HG03354 (cell line): ENCODE measurements around the gene PRPSAP2.

Experiments used
- ATAC-seq: cut with Tn5 transposase; IDR thresholded peaks from one replicate; pipeline ENCODE4 v1.9.1; 2021; ENCODE audit warnings: mild to moderate bottlenecking; ENCODE audit not compliant: unreplicated experiment, poor library complexity, severe bottlenecking

PRPSAP2 gene

DNA sequence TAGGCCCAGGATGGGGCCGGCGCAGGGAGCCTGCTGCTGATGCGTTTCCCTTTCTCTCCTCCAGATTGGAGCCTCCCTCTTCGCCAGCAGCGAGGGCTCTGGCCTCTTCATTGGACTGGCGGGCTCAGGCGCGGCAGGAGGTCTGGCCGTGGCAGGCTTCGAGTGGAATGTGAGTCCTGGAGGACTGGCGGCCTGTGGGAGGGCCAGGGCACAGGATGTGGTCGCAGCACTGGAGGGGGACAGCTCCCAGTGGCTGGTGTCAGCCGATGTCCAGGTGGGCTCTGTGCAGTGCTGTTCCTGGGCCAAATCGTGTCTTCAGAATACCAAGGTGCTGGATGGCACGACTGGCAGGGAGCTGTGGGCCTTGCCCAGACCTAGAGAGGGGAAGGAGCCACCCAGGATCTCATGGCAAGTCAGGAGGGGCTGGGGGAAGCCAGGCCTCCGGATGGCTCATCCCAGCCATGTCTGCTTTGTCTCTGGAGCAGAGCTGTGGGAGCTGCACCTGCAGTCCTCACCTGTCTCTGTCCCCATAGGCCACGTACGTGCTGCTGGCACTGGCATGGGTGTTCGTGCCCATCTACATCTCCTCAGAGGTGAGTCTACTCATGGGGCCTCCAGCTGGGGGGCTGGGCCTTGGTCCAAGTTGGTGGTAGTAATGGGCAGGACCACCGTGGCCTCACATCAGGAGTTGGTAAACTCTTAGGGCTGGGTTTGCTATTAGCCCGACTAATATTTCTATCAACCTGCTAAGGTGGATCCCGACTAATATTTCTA is 101.3 kb downstream of the PRPSAP2 start:
- no peak for ATAC-seq

DNA sequence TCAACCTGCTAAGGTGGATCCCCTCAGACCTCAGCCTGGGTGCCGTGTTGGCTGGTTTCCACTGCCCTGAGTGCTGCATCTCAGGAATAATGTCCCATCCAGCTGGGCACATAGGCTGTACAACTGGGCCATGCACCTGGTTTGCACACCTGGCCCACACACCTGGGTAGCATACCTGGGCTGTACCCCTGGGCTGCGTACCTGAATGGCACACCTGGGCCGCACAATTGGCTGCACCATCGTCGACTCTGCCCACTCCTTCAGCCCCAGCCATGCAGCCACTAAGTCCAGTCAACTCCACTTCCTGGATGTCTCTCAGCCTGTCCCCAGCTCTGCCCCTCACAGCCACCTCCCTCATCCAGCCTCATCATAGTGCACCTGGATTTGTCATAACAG is 101.9 kb downstream of the PRPSAP2 start:
- ATAC-seq = no peak

DNA sequence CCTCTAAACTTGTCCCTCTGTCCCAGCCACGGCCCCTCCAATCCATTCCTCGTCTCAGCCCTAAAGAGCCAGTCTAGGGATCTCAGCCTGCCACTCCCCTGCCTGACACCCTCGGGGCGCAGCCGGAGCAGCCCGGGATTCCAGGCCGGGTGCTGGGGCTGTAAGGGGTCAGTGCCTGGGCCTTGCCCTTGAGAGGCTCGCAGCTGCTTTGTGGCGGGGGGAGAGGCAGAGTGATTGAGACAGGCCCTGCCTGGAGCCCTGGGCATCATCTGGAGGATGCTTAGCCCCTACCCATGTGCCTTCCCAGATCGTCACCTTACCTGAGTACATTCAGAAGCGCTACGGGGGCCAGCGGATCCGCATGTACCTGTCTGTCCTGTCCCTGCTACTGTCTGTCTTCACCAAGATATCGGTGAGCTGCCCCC is 102.3 kb downstream of the PRPSAP2 start:
- ATAC-seq = no peak

DNA sequence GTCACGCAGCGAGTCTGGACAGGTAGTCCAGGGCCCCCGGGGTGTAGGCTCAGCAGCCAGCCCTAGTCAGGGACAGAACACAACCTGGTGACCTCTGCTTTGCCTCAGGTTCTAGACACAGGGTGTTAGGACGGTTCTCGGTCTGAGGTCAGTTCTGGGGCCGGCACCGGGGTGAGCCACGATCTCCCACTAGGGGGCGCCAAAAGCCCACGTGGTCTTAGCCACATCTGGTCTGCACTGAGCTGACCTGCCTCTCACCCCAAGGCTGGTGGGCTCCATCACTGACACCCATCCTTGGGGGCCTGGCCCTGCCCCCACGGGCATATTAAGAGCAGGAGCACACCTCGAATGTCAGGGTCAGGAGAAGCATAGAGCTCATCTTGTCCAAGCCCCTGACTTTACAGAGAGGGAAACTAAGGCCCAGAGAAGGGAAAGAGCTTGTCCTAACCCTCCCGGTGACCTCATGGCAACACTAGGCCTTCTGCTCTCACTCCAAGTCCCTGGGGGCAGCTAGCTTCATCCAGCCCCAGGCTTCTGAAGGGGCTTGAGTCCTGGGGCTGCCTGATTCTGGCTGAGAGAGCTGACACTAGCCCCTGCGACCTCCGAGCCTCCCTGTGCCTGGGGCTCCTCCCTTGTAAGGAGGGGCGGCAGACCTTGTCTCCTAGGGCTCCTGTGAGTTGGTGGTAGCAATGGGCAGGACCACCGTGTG is 103.0 kb downstream of the PRPSAP2 start:
- peak; percentile 85 for ATAC-seq

DNA sequence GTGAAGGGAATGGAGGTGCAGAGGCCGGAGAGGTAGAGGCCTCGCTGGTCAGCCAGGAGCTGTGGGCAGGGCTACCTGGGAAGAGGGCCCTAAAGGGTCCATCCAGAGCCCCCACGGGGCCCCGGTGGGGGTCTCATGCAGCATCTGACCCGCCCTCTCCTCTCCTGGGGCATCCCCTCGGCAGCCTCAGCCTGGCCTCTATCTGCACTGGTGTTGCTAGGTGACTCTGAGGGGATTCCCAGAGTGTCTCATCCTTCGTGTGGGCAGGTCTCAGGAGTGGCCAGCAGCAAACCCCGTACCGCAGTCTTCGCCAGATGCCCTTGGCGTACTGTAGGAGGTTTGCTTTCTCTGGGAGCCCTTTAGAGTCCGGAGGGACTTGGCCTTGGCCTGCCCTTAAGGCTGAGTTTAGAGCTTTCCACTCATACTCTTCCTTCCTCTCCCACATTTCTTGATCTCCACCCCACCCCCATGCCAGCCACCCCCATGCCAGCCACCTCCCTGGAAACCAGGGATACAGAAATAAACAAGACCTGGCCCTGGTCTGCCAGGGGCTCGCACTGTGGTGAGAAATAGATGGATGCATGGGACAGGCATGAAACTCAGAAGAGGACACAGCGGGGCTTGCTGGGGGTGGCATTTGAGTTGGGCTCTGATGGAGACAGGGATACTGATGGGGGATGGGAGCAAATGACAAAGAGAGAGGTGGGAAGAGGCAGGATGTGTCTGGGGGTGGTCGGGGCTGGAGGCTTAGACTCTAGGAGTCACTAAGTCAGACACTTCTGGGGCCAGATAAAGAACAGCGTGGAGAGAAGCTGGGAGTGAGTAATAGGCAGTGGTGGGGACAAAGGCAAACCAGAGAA is 103.9 kb downstream of the PRPSAP2 start:
- no peak for ATAC-seq

DNA sequence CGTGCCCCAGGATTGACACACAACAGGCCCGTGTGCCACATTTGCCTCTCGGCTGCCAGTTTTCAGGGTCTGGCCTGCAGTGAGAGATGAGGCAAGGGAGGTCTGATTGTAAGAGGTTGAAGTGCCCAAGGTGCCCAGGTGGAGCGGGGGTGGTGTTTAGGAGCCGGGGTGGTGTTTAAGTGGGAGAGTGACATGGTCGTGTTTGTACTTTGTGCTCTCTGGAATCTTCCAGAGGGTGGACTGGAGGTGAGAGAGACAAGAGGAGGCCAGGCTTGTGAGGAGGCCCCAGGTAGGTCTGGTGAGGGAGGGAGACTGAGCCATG is 104.5 kb downstream of the PRPSAP2 start:
- no peak for ATAC-seq

DNA sequence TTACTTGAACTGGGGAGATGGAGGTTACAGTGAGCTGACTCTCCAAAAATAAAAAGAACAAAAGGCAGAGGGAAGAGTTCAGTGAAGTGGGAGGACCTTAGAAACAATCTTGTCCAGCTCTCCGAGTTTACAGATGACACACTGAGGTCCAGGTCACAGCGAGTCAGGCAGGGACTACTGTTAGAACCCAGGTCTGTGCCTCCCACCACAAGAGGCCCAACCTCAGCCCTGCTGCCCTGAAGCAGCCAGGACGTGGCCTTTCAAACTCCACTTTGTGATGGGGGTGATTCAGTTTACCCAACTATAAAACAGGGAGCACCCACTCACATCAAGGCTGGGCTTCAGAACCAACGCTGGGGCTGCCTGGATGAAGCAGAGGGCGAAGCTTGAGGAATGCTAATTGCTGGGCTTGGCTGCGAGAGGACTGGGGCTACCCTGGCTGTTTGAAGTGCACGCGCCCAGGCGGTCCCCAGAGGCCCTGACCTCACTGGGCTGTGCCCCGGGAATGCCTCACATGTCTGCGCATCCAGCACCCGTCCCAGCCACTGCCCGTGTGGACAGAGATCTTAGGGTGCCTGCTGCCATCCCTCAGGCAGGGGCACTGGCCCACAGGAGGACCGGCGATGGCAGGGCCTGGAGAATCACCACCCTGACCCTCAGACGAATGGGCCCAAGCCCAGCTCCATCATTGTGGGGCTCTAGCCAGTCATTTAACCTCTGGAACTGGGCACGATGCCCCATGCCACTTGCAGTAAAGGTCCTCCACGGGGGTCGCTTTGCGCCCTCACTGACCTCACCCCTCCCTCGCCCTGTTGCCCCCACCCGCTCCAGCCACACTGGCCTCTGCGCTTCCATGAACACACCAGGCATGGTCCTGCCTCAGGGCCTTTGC is 105.4 kb downstream of the PRPSAP2 start:
- ATAC-seq = no peak

DNA sequence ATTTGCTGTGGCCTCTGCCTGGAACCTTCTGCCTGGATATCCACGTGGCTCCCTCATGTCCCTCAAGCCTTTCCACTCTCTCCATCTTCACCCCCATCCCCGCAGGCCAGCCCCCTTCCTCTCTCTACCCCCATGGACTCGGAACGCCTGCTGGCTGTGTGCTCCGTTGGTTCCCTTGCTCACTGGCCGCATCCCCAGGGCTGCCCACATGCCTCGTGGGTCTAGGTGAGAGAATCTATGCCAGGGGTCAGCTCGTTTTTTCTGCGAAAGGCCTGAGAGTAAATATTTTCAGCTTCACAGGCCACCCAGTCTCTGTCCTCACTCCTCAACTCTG is 106.1 kb downstream of the PRPSAP2 start:
- ATAC-seq = no peak

DNA sequence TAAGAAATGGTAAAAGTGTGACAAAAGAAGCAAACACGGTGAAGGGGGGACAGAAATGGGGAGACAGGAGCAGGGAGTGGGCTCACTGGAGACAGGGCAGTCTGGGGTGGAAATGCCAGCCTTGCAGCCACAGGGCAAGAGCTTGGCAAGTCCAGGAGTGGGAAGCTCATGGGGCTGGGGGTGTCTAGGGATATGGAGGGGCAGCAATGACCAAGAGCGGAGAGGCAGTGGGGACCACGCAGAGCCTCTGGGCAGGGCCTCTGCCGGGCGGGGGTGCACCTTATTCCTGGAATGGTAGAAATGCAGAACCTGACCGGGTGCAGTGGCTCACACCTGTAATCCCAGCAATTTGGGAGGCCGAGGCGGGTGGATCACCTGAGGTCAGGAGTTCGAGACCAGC is 106.6 kb downstream of the PRPSAP2 start:
- ATAC-seq = no peak

DNA sequence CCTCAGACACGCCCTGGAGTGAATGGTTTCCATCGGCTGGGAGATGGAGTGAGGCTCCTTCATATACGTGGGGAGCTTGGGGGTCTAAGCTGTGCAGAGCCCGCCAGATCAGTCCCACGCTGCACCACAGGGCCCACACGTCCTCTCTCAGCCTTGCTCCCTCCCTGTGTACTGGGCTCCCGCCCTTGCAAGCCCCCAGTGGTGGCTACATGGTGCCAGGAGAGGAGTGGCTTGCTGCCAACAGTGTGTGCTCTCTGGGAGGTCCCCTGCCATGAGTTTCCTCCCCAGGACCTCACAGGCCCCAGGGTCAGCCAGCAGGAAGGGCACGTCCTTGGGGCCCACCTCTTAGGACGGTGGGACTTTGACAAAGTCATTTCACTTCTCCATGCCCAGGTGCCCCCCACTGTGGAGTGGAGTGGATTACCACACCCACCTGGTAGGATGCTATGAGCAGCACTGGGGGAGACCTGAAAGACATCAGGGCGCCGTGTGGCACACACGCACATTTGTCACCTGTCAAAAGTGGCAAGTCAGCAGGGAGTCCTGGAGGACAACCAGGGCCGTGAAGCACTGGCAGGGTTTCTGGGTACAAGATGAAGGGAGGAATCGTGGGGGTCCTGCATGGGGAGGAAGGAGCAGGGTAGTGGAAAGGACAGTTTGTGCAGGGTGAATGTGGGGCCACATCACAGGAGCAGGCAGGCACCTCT is 107.8 kb downstream of the PRPSAP2 start:
- ATAC-seq = no peak

DNA sequence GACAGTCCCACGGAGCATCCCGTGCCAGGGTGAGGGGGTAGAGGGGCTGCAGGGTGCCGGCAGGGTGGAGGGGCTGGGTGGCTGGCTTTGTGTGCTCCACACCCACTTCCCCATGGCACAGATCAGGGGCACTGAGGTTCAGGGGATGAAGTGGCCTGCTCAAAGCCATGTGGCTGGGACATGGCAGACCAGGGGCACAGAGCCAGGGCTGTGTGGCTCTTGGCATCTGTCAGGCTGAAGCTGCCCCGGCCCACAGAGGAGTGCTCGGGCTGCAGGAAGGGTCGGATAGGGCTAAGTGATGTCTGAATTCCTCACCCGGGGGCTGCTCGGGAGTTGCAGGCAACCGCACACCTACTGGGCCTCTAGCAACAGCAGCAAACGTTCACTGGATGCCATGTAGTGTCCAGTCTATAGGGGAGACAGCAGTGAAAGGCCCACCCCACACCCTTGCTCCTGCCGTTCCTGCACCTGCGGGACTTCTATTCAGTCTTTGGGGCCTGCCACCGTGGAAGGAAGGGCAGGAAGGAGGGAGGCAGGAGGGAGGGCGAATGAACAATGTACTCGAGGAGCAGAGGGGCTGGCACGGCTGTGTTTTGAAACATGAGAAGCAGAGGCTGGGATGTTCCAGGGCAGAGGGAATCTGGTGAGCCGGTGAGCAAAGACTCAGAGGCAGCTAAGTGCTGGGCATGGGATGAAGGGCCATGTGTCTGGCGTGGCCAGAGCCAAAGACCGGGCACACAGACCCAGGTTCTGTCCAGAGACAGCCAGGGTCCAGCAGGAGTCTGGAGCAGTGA is 109.1 kb downstream of the PRPSAP2 start:
- no peak for ATAC-seq

DNA sequence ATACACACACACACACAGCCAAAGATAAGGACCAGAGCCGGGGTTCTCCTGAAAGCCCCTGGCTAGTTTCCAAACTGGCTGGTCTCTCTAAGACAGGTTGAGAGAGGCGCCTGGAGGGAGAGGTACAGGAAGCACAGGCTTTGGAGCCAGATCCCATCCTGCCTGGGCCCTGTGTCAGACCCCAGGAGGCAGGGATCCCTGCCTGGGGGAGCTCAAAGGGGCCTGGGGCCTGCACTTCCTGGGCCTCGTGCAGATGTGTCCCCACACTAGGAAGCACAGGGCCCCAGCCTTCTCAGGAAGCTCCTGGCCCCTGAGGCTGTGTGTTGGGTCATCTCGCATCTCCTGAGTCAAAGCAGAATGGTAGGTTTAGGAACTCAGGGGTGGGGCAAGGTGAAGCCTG is 110.0 kb downstream of the PRPSAP2 start:
- no peak for ATAC-seq

DNA sequence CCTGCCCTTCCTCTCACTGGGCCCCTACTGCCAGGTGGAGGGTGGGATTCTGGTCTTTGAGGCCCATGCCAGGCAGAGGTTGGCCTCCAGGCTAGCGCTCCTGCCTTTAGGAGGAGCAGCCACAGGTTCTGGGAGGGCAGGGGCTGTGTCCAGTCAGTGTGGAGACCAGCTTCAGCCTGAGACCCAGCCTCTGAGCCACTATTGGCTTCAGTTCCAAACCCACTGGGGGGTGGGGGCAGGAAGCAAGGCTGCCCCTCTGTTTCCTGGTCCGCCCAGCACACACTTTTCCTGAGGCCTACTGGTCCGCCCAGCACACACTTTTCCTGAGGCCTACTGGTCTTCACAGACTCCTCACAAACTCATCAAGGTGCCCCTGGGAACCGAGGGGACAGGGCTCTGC is 110.4 kb downstream of the PRPSAP2 start:
- ATAC-seq = no peak

DNA sequence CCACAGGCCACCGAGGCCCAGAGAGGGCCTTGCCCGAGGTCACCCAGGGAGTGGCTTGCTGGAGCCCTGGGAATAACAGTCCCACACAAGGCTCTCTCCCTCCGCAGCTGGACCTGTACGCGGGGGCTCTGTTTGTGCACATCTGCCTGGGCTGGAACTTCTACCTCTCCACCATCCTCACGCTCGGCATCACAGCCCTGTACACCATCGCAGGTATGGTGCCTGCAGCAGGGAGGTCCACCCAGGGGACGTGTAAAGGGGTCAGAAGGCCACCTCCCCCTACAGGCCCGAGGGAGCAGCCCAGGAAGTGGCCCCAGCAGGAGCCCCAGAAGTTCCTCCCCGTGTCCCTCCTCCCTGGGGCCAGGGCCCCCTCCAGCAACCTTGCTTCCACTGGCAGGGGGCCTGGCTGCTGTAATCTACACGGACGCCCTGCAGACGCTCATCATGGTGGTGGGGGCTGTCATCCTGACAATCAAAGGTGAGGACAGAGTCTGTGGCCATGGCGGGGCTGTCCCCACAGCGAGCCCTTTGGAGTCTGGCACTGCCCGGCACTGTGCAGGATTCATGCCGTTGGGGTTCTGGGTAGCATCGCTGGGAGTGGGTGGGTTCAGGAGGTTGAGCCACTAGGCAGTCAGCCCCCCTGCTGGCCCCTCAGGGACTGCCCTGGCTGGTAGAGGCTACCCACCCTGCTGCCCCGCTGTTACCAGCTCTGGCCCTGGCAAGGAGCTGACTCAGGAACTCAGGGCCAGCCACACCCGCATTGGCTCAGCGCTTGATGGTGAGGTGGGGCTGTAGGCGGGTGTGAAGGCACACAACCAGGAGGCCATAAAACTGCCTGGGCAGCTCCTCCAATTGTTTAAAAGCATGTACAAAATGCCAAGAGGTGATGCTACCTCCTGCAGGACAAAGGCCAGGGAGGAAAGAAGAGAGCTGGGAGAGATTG is 111.3 kb downstream of the PRPSAP2 start:
- no peak for ATAC-seq

DNA sequence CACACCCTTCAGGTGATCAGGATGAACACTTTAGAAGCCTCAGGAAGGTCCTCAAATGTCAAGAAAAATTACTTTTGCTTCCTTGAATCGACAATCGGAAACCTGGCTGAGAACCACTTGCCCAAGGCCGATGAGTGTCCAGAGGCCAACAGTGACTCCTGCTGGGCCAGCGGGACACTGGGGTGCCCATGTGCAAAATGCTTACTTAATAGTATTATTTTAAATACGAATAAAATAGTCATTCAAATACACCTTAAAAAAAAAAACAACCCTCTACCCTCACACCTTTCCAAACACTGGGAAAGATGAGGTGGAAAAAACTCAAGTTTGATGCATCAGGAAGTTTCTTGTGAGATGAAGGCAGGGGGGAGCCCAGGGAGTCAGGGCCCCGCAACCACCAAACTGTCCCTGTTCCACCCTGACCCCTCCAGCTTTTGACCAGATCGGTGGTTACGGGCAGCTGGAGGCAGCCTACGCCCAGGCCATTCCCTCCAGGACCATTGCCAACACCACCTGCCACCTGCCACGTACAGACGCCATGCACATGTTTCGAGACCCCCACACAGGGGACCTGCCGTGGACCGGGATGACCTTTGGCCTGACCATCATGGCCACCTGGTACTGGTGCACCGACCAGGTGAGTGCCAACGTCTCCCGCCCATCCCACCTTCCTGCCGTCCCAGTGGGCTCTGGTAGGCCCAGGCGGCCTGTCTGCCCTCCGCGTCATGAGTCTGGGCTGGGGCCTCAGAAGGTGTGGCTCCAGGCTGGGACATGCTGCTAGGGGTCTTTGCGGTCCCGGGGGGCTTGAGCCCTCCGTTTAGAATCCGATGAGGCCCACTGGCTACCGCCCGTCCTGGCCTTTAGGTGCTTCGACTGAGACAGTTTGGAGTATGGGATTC is 112.9 kb downstream of the PRPSAP2 start:
- no peak for ATAC-seq

DNA sequence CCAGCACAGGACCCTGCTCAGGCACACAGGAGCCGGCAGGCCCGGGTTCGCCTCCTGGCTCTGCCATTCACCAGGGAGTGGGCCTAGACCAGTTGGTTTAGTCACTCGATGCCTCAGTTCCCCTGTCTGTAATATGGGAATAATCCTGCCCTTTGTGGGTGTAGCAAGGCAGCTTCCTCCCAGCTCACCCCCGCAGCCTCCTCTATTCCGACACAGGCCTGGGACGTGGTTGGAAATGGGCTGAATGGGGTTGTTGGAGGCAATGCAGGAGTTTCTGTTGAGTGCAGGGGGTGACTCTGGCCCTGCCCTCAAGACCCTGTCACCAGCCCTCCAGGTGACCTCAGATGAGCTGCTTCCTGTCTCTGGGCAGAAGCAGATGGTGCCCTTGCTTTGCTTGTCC is 113.9 kb downstream of the PRPSAP2 start:
- ATAC-seq = no peak
